Ovary (tissue), 3 donors: ENCODE measurements around the gene CRTC1.

Source experiments
- CTCF ChIP-seq, 3 donors: fragments of 450-650 bp in 2 of 3; fragments of 200-600 bp in 1 of 3; IDR thresholded peaks; one replicate each; pipeline versions ENCODE4 v1.5.1 to v1.8.0; 2016 to 2022; ENCODE audit warnings: antibody characterized with exemption in 3 of 3, mild to moderate bottlenecking in 1 of 3
- EP300 ChIP-seq: sonication (generic); formaldehyde crosslinking; IDR thresholded peaks from one replicate; pipeline ENCODE4 v1.6.1; 2017; ENCODE audit warnings: antibody characterized with exemption
- POLR2A ChIP-seq: fragments of 450-650 bp; IDR thresholded peaks from one replicate; pipeline ENCODE4 v1.6.1; 2017; ENCODE audit warnings: antibody characterized with exemption, mild to moderate bottlenecking, moderate library complexity
- donor health status: DM: no; HTN: no; CAD: no.

GRCh38 chr19:18749362-18750231, 66.1 kb downstream of the CRTC1 start:
- TF ChIP-seq CTCF (IDR thresholded peaks at IDR 0.05): no peak
- no peak for TF ChIP-seq EP300
- no peak for TF ChIP-seq POLR2A
